ENCODE measurements around the gene SUFU.

- TF ChIP-seq CTCF (IDR thresholded peaks at IDR 0.05) (no peak), CBFB (CRISPR knock-in tag; IDR thresholded peaks at IDR 0.05; ENCODE audit: low read depth) (no peak), MAX (CRISPR knock-in tag; IDR thresholded peaks at IDR 0.05) (no peak), FOXK1 (CRISPR knock-in tag; IDR thresholded peaks at IDR 0.05) (no peak), ZNF423 (CRISPR knock-in tag; IDR thresholded peaks at IDR 0.05) (no peak), E2F4 (CRISPR knock-in tag; IDR thresholded peaks at IDR 0.05; ENCODE audit: borderline replicate concordance, low read depth) (no peak), JUN (CRISPR knock-in tag; IDR thresholded peaks at IDR 0.05) (no peak), ARID4B (CRISPR knock-in tag; IDR thresholded peaks at IDR 0.05; ENCODE audit: borderline replicate concordance) (no peak), MLX (CRISPR knock-in tag; IDR thresholded peaks at IDR 0.05) (no peak), CREM (CRISPR knock-in tag; IDR thresholded peaks at IDR 0.05) (no peak), CREB1 (CRISPR knock-in tag; IDR thresholded peaks at IDR 0.05) (no peak), IRF1 (CRISPR knock-in tag; IDR thresholded peaks at IDR 0.05) (no peak), HMGXB4 (CRISPR knock-in tag; IDR thresholded peaks at IDR 0.05) (no peak)
Measured at GRCh38 chr10:102581401-102581800, 77.6 kb downstream of the SUFU start.
